Measurements from ENCODE around the gene LTO1.

GRCh38 chr11:69677749-69678148 is 2.6 kb upstream of the LTO1 start:
- TF ChIP-seq CTCF (IDR thresholded peaks at IDR 0.05): no peak
- TF ChIP-seq POLR2A (IDR thresholded peaks at IDR 0.05): no peak

All from lower leg skin (tissue), 3 donors.